Keratinocyte (primary cell): ENCODE measurements around the gene HK1. TPM values are rescaled to one million over a fixed set of nuclear protein-coding genes. Genes with fewer than 3 reads are reported as not detected.

ENCODE experiments used
- DNase-seq: peaks from one replicate; pipeline ENCODE4 v3.0.0-alpha.2; 2011; ENCODE audit warnings: low read depth, missing footprints, low spot score
- FAIRE-seq: peaks from 2 replicates; lab custom pipeline; 2011; peaks lifted over from hg19 to GRCh38; lab: Jason Lieb, UNC
- H2AFZ ChIP-seq: 2 replicates; pipeline ENCODE4 v1.6.0; 2012; ENCODE audit warnings: low read length, control low read depth, inconsistent platforms; ENCODE audit not compliant: control insufficient read depth
- H3K27ac ChIP-seq: 2 replicates; pipeline ENCODE4 v1.5.1; 2011; ENCODE audit warnings: low read length; ENCODE audit not compliant: control insufficient read depth, insufficient read depth
- H3K27me3 ChIP-seq: 3 replicates; pipeline ENCODE4 v1.6.0; 2011; ENCODE audit warnings: low read length; ENCODE audit not compliant: control insufficient read depth, insufficient read depth; ENCODE audit errors: extremely low read depth
- H3K36me3 ChIP-seq, 2 experiments: 2 replicates in 1 of 2; 3 replicates in 1 of 2; pipeline ENCODE4 v1.5.1; 2011; ENCODE audit warnings: low read length in 2 of 2, mild to moderate bottlenecking in 1 of 2; ENCODE audit not compliant: control insufficient read depth in 2 of 2, insufficient read depth in 2 of 2; ENCODE audit errors: extremely low read depth in 1 of 2
- H3K4me1 ChIP-seq: 3 replicates; pipeline ENCODE4 v1.5.1; 2011; ENCODE audit warnings: low read length; ENCODE audit not compliant: control insufficient read depth, insufficient read depth; ENCODE audit errors: extremely low read depth
- H3K4me2 ChIP-seq: 3 replicates; pipeline ENCODE4 v1.6.0; 2011; ENCODE audit warnings: low read depth, low read length; ENCODE audit not compliant: control insufficient read depth, insufficient read depth; ENCODE audit errors: extremely low read depth
- H3K4me3 ChIP-seq, 3 experiments: fragments of 200-600 bp in 1 of 3; sonication (generic) in 1 of 3; 2 replicates in 2 of 3; 3 replicates in 1 of 3; pipeline ENCODE4 v1.5.1; 2011 to 2016; ENCODE audit warnings: low read length in 3 of 3, mild to moderate bottlenecking in 3 of 3, control low read depth in 2 of 3, inconsistent platforms in 1 of 3, low read depth in 1 of 3, mixed read lengths in 1 of 3, mixed run types in 1 of 3, moderate library complexity in 1 of 3; ENCODE audit not compliant: control insufficient read depth in 2 of 3, insufficient read depth in 2 of 3; ENCODE audit errors: extremely low read depth in 1 of 3
- H3K79me2 ChIP-seq: 2 replicates; pipeline ENCODE4 v1.6.0; 2012; ENCODE audit warnings: low read length; ENCODE audit not compliant: control insufficient read depth, insufficient read depth
- H3K9ac ChIP-seq: 3 replicates; pipeline ENCODE4 v1.6.0; 2011; ENCODE audit warnings: low read length; ENCODE audit not compliant: control insufficient read depth, insufficient read depth; ENCODE audit errors: extremely low read depth
- H3K9me1 ChIP-seq: 3 replicates; pipeline ENCODE4 v1.6.0; 2011; ENCODE audit warnings: low read length; ENCODE audit not compliant: control insufficient read depth, insufficient read depth; ENCODE audit errors: extremely low read depth
- H3K9me3 ChIP-seq: 2 replicates; pipeline ENCODE4 v1.5.1; 2012; ENCODE audit warnings: low read depth, low read length; ENCODE audit not compliant: control insufficient read depth
- H4K20me1 ChIP-seq: 3 replicates; pipeline ENCODE4 v1.6.0; 2011; ENCODE audit warnings: low read length; ENCODE audit not compliant: control insufficient read depth, insufficient read depth; ENCODE audit errors: extremely low read depth
- EZH2 ChIP-seq: IDR thresholded peaks from one replicate; pipeline ENCODE4 v1.6.1; 2012; ENCODE audit warnings: inconsistent platforms, mild to moderate bottlenecking, low read length, moderate library complexity
- dilution Hi-C: fragments of 300-500 bp; cut with MboI; formaldehyde crosslinking; loops from one replicate; pipeline ENCODE4 v1.7.0; 2020; ENCODE audit warnings: low sequenced_read_pairs; ENCODE audit not compliant: extremely low pct_ligation_motif_present
- polyA plus RNA-seq, 5 experiments: library from polyadenylated mRNA; depleted of rRNA in 3 of 5; stranded (reverse) in 3 of 5; stranded (forward) in 1 of 5; unstranded in 1 of 5; fragments of >200 nt; gene quantifications; 1 replicate in 1 of 5; 2 replicates in 3 of 5; 3 replicates in 1 of 5; pipeline versions ENCODE4 v1.2.1 to v1.2.3, GENCODE V29; 2011 to 2012; ENCODE audit warnings: missing spikeins in 2 of 5, low read depth in 1 of 5, low replicate concordance in 1 of 5
- TF ChIP-seq, protein P1 (sequence below), 3 experiments: IDR thresholded peaks in 1 of 3; conservative IDR thresholded peaks in 1 of 3; optimal IDR thresholded peaks in 1 of 3; 2 replicates in 2 of 3; 3 replicates in 1 of 3; pipeline versions ENCODE3 to v1.5.1; 2011; ENCODE audit warnings: low read length in 3 of 3, mild to moderate bottlenecking in 3 of 3, moderate library complexity in 2 of 3, control low read depth in 1 of 3, inconsistent platforms in 1 of 3; ENCODE audit not compliant: insufficient read depth in 2 of 3; ENCODE audit errors: extremely low read depth in 1 of 3

Gene HK1
- polyA plus RNA-seq, 1 donor (not counting 4 experiments of a cell fraction or from before 2014, with no cell fraction given): 106 TPM

DNA sequence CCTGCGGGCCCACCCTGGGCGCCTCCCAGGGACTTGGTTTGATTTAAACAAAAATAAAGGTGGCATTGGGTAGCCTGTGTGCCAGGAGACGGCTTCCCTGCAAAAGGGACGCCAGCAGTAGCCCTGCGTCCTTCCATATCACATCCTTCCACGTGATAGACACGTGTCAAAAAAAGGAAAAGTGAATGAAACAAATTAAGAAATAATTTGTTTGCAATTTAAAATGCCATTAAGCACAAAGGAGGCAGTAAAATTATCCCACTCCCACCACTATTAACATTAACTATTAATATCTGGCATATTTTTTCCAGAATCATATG, 130.8 kb downstream of the HK1 start:
- Histone ChIP-seq H3K4me3 (peak overlapping the region in 1 of 3 experiments; percentile 45), H3K36me3 (peaks cover 0 to 1% of the 10 kb centered on the region in 2 experiments), H3K4me1 (peaks cover 27% of the 10 kb centered on the region), H3K9me1 (peaks cover 4% of the 10 kb centered on the region), H3K27ac (peak overlapping the region; percentile 54), H4K20me1 (no peaks in the 10 kb centered on the region), H3K9me3 (no peaks in the 10 kb centered on the region), H3K27me3 (no peaks in the 10 kb centered on the region), H2AFZ (peak overlapping the region; percentile 78), H3K4me2 (peak overlapping the region; percentile 74), H3K9ac (peak overlapping the region; percentile 60), H3K79me2 (no peaks in the 10 kb centered on the region)
- no peak for TF ChIP-seq EZH2
- TF ChIP-seq, protein P1, sequence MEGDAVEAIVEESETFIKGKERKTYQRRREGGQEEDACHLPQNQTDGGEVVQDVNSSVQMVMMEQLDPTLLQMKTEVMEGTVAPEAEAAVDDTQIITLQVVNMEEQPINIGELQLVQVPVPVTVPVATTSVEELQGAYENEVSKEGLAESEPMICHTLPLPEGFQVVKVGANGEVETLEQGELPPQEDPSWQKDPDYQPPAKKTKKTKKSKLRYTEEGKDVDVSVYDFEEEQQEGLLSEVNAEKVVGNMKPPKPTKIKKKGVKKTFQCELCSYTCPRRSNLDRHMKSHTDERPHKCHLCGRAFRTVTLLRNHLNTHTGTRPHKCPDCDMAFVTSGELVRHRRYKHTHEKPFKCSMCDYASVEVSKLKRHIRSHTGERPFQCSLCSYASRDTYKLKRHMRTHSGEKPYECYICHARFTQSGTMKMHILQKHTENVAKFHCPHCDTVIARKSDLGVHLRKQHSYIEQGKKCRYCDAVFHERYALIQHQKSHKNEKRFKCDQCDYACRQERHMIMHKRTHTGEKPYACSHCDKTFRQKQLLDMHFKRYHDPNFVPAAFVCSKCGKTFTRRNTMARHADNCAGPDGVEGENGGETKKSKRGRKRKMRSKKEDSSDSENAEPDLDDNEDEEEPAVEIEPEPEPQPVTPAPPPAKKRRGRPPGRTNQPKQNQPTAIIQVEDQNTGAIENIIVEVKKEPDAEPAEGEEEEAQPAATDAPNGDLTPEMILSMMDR (optimal IDR thresholded peaks at IDR 0.05 in 1 of 3, IDR thresholded peaks at IDR 0.05 in 1 of 3, conservative IDR thresholded peaks at IDR 0.05 in 1 of 3; ENCODE audit: extremely low read depth in 1 of 3, insufficient read depth in 2 of 3, low read length in 3 of 3): no peak
- no peak for DNase-seq
- dilution Hi-C loops: no loop called here
- no peak for FAIRE-seq

DNA sequence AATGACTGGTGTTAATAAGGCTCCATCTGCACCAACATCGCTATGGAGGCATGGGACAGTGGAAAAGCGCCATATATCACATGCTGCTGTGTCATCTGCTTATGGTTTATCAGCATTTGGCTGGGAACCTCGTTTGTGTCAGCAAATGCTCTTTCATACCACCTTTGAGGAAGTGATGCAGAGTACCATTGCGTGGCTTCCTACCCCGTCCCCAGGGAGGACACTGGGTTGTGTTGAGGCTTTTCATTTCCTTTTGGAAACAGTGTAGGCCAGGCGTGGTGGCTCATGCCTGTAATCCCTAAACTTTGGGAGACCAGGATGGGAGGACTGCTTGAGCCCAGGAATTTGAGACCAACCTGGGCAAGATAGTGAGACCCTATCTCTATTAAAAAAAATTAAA, 131.7 kb downstream of the HK1 start:
- dilution Hi-C loops: no loop called here
- Histone ChIP-seq H3K79me2 (no peaks in the 10 kb centered on the region), H4K20me1 (no peaks in the 10 kb centered on the region), H3K9ac (no peak overlapping the region), H3K9me3 (no peaks in the 10 kb centered on the region), H2AFZ (no peak overlapping the region), H3K4me2 (no peak overlapping the region), H3K9me1 (peaks cover 4% of the 10 kb centered on the region), H3K4me1 (peaks cover 27% of the 10 kb centered on the region), H3K4me3 (no peak overlapping the region), H3K27me3 (no peaks in the 10 kb centered on the region), H3K27ac (no peak overlapping the region), H3K36me3 (peaks cover 0 to under 1% of the 10 kb centered on the region in 2 experiments)
- TF ChIP-seq, protein P1 (optimal IDR thresholded peaks at IDR 0.05 in 1 of 3, IDR thresholded peaks at IDR 0.05 in 1 of 3, conservative IDR thresholded peaks at IDR 0.05 in 1 of 3; ENCODE audit: extremely low read depth in 1 of 3, insufficient read depth in 2 of 3, low read length in 3 of 3): no peak
- TF ChIP-seq EZH2: no peak
- DNase-seq: no peak
- no peak for FAIRE-seq
